Lower leg skin (tissue), 3 donors: ENCODE data around the gene KDM4B.

Experiments used
- POLR2A ChIP-seq, 2 donors: fragments of 450-650 bp; IDR thresholded peaks; one replicate each; pipeline ENCODE4 v1.6.1; 2016 to 2017; ENCODE audit warnings: antibody characterized with exemption in 2 of 2, mild to moderate bottlenecking in 1 of 2, moderate library complexity in 1 of 2
- TF ChIP-seq, protein P1 (sequence below), 3 donors: fragments of 450-650 bp; IDR thresholded peaks; one replicate each; pipeline ENCODE4 v1.5.1; 2016; ENCODE audit warnings: antibody characterized with exemption in 3 of 3, mild to moderate bottlenecking in 3 of 3, moderate library complexity in 2 of 3

DNA sequence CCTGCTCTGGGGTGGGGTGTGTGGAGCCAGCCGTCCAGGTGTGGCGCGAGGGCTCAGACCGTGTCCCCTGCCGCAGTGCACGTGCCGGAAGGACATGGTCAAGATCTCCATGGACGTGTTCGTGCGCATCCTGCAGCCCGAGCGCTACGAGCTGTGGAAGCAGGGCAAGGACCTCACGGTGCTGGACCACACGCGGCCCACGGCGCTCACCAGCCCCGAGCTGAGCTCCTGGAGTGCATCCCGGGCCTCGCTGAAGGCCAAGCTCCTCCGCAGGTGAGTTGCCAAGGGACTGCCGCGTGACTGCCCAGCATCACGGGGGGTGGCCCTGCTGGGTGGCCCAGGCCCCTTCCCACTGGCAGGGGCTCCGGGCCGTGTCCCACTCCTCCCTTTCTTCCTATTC, 141.6 kb downstream of the KDM4B start:
- TF ChIP-seq, protein P1, sequence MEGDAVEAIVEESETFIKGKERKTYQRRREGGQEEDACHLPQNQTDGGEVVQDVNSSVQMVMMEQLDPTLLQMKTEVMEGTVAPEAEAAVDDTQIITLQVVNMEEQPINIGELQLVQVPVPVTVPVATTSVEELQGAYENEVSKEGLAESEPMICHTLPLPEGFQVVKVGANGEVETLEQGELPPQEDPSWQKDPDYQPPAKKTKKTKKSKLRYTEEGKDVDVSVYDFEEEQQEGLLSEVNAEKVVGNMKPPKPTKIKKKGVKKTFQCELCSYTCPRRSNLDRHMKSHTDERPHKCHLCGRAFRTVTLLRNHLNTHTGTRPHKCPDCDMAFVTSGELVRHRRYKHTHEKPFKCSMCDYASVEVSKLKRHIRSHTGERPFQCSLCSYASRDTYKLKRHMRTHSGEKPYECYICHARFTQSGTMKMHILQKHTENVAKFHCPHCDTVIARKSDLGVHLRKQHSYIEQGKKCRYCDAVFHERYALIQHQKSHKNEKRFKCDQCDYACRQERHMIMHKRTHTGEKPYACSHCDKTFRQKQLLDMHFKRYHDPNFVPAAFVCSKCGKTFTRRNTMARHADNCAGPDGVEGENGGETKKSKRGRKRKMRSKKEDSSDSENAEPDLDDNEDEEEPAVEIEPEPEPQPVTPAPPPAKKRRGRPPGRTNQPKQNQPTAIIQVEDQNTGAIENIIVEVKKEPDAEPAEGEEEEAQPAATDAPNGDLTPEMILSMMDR (IDR thresholded peaks at IDR 0.05) = no peak
- TF ChIP-seq POLR2A (IDR thresholded peaks at IDR 0.05) = no peak
